Measurements from ENCODE around the gene EFCAB6. TPM values are rescaled to one million over a fixed set of nuclear protein-coding genes. Genes with fewer than 3 reads are reported as not detected.

EFCAB6 gene
- total and polyA plus RNA-seq, 2 donors (not counting 3 experiments of a cell fraction or from before 2014, with no cell fraction given): 0.07 to 0.31 TPM

- no peaks in the 10 kb centered on the region for H3K79me2 ChIP-seq (ENCODE audit: control insufficient read depth, insufficient read depth, low read length)
- H4K20me1 ChIP-seq (replicated peaks; ENCODE audit: control insufficient read depth, extremely low read depth, insufficient read depth, low read length): no peaks in the 10 kb centered on the region
- TF ChIP-seq GATA2 (IDR thresholded peaks at IDR 0.05; ENCODE audit: insufficient read depth, insufficient read length, low read depth, low read length) (no peak), CTCF (IDR thresholded peaks at IDR 0.05; ENCODE audit: extremely low read depth in 1 of 2, insufficient read depth in 1 of 2, low read depth in 1 of 2, low read length in 2 of 2) (no peak), POLR2AphosphoS5 (IDR thresholded peaks at IDR 0.05; ENCODE audit: insufficient read depth, low read depth, low read length) (no peak), EZH2 (IDR thresholded peaks at IDR 0.05; ENCODE audit: borderline replicate concordance, low read depth, low read length, severe bottlenecking) (no peak), FOS (IDR thresholded peaks at IDR 0.05; ENCODE audit: borderline replicate concordance, insufficient read depth, low read length) (no peak), POLR2A (IDR thresholded peaks at IDR 0.05; ENCODE audit: low read depth, low read length) (no peak), MAX (IDR thresholded peaks at IDR 0.05; ENCODE audit: insufficient read depth, insufficient read length) (no peak), JUN (IDR thresholded peaks at IDR 0.05; ENCODE audit: borderline replicate concordance, insufficient read depth, insufficient read length, low read depth) (no peak), MYC (IDR thresholded peaks at IDR 0.05; ENCODE audit: low read depth, low read length) (no peak)
- dilution Hi-C loops (cut with MboI; ENCODE audit: extremely low pct_ligation_motif_present, low sequenced_read_pairs): no loop called here
- H3K27me3 ChIP-seq (ENCODE audit: control insufficient read depth in 2 of 2, insufficient read depth in 2 of 2, low read length in 2 of 2): no peaks in the 10 kb centered on the region
- H3K9me3 ChIP-seq (replicated peaks; ENCODE audit: control insufficient read depth, insufficient read depth, low read length): no peaks in the 10 kb centered on the region
- CTCF ChIA-PET: no interaction called here
- no peaks in the 10 kb centered on the region for H3K36me3 ChIP-seq (ENCODE audit: control insufficient read depth in 2 of 2, extremely low read depth in 1 of 2, insufficient read depth in 2 of 2, low read length in 2 of 2)
- no peak overlapping the region for H3K4me2 ChIP-seq (ENCODE audit: insufficient read depth, low read length)
- H2AFZ ChIP-seq (ENCODE audit: low read depth, low read length): no peak overlapping the region
- POLR2A ChIA-PET: no interaction called here
- no peak overlapping the region for H3K9ac ChIP-seq (replicated peaks; ENCODE audit: extremely low read depth, insufficient read depth, low read length)
- no peak for FAIRE-seq
- no peak overlapping the region for H3K4me3 ChIP-seq (replicated peaks in 1 of 3; ENCODE audit: insufficient read depth in 1 of 3, low read depth in 1 of 3, low read length in 3 of 3)
- no peak overlapping the region for H3K27ac ChIP-seq (ENCODE audit: insufficient read depth, low read depth, low read length)
- no peaks in the 10 kb centered on the region for H3K4me1 ChIP-seq (ENCODE audit: control insufficient read depth, extremely low read depth, insufficient read depth, low read length)
- no TSS peak for BruUV-seq (replicated peaks)
- intact Hi-C loops (cut with micrococcal nuclease): no loop called here
- H3K9me1 ChIP-seq (replicated peaks; ENCODE audit: control insufficient read depth, extremely low read depth, insufficient read depth, low read length): no peaks in the 10 kb centered on the region
- no peak for DNase-seq (ENCODE audit: low read depth, low spot score)
Observed at GRCh38 chr22:43541462-43542407, 270.4 kb downstream of the EFCAB6 start.

All from endothelial cell of umbilical vein (primary cell).